ENCODE results near the gene SLC35F1.
A peak's percentile ranks its signal among the peaks of the same experiment; 100 is the strongest.

The SLC35F1 gene

DNA sequence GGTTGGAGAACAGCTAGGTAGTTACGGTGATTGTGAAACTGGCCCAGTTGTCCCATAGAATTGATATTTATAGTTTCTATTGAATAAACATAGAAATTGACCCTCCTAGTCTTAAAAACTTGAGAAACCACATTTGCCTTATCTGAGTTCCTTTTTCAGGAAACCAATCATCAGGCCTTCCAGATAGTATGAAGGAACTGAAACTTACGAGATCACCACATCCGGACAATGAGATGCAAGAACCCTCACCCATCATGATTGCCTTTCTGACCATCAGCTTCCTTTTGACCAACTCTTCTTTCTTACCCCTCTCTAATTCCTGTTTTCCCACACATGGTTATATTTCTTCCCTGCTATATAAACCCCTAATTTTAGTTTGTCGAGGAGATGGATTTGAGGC, 21.8 kb downstream of the SLC35F1 start:
- Histone ChIP-seq H3K9me3 (ENCODE audit: control insufficient read depth, insufficient read depth, low read depth, low read length) (no peaks in the 10 kb centered on the region), H3K4me3 (ENCODE audit: low read depth, low read length) (no peak overlapping the region), H3K36me3 (ENCODE audit: control insufficient read depth in 2 of 2, insufficient read depth in 1 of 2, low read length in 2 of 2) (no peaks in the 10 kb centered on the region), H3K4me1 (ENCODE audit: control insufficient read depth, insufficient read depth, low read length) (no peaks in the 10 kb centered on the region), H3K27ac (ENCODE audit: extremely low read depth, low read depth, low read length) (no peak overlapping the region)
- POLR2A ChIA-PET, result no interaction called here
- CTCF ChIA-PET, result no interaction called here
- TF ChIP-seq ZNF404 (tag by site-specific recombination; IDR thresholded peaks at IDR 0.05) (no peak), ZSCAN23 (tag by site-specific recombination; IDR thresholded peaks at IDR 0.05) (no peak), ZNF324 (tag by site-specific recombination; IDR thresholded peaks at IDR 0.05) (no peak), ZNF202 (tag by site-specific recombination; IDR thresholded peaks at IDR 0.05; ENCODE audit: borderline replicate concordance) (no peak), ZNF521 (tag by site-specific recombination; IDR thresholded peaks at IDR 0.05) (no peak), SETDB1 (IDR thresholded peaks at IDR 0.05; ENCODE audit: insufficient read length, low read length) (peak; percentile 87), ZNF157 (tag by site-specific recombination; IDR thresholded peaks at IDR 0.05) (no peak)

- Histone ChIP-seq H3K27ac (ENCODE audit: extremely low read depth, low read depth, low read length) (no peak overlapping the region), H3K4me1 (ENCODE audit: control insufficient read depth, insufficient read depth, low read length) (no peaks in the 10 kb centered on the region), H3K9me3 (ENCODE audit: control insufficient read depth, insufficient read depth, low read depth, low read length) (no peaks in the 10 kb centered on the region), H3K4me3 (ENCODE audit: low read depth, low read length) (no peak overlapping the region), H3K36me3 (ENCODE audit: control insufficient read depth in 2 of 2, insufficient read depth in 1 of 2, low read length in 2 of 2) (no peaks in the 10 kb centered on the region)
- CTCF ChIA-PET, result no interaction called here
- TF ChIP-seq ZNF10 (tag by site-specific recombination; IDR thresholded peaks at IDR 0.05) (peak; percentile 93), ZNF549 (tag by site-specific recombination; IDR thresholded peaks at IDR 0.05) (no peak)
- POLR2A ChIA-PET, result no interaction called here
Observed at GRCh38 chr6:117929501-117929900, 22.4 kb downstream of the SLC35F1 start.

GRCh38 chr6:117930645-117931044, 23.6 kb downstream of the SLC35F1 start:
- H3K27ac ChIP-seq (ENCODE audit: extremely low read depth, low read depth, low read length), result no peak overlapping the region
- H3K4me3 ChIP-seq (ENCODE audit: low read depth, low read length), result no peak overlapping the region
- no peaks in the 10 kb centered on the region for H3K4me1 ChIP-seq (ENCODE audit: control insufficient read depth, insufficient read depth, low read length)
- TF ChIP-seq ZNF558 (tag by site-specific recombination; IDR thresholded peaks at IDR 0.05), result no peak
- TF ChIP-seq SETDB1 (IDR thresholded peaks at IDR 0.05; ENCODE audit: insufficient read length, low read length), result peak; percentile 21
- CTCF ChIA-PET, result no interaction called here
- POLR2A ChIA-PET, result no interaction called here
- no peaks in the 10 kb centered on the region for H3K9me3 ChIP-seq (ENCODE audit: control insufficient read depth, insufficient read depth, low read depth, low read length)
- no peaks in the 10 kb centered on the region for H3K36me3 ChIP-seq (ENCODE audit: control insufficient read depth in 2 of 2, insufficient read depth in 1 of 2, low read length in 2 of 2)

DNA sequence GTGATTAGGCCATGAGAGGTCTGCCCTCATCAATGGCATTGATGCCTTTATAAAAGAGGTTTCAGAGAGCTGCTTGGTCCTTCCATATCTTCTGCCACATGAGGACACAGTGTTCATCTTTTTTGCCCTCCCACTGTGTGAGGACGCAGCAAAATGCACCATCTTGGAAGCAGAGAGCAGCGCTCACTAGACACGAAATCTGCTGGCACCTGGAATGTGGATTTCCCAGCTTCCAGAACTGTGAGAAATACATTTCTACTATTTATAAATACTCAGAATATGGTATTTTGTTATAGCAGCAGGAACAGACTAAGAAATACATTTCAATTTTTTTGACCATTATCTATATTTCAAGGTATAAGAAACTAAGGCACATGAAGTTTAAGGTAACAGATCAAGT, 24.9 kb downstream of the SLC35F1 start:
- CTCF ChIA-PET, result no interaction called here
- Histone ChIP-seq H3K27ac (ENCODE audit: extremely low read depth, low read depth, low read length) (no peak overlapping the region), H3K9me3 (ENCODE audit: control insufficient read depth, insufficient read depth, low read depth, low read length) (no peaks in the 10 kb centered on the region), H3K4me1 (ENCODE audit: control insufficient read depth, insufficient read depth, low read length) (no peaks in the 10 kb centered on the region), H3K36me3 (ENCODE audit: control insufficient read depth in 2 of 2, insufficient read depth in 1 of 2, low read length in 2 of 2) (no peaks in the 10 kb centered on the region), H3K4me3 (ENCODE audit: low read depth, low read length) (no peak overlapping the region)
- POLR2A ChIA-PET, result no interaction called here
- TF ChIP-seq IKZF3 (tag by site-specific recombination; IDR thresholded peaks at IDR 0.05) (no peak), SP2 (tag by site-specific recombination; IDR thresholded peaks at IDR 0.05) (no peak), ZFHX2 (tag by site-specific recombination; conservative IDR thresholded peaks at IDR 0.05) (no peak), ZNF670 (tag by site-specific recombination; IDR thresholded peaks at IDR 0.05; ENCODE audit: low read depth) (no peak), ZNF629 (tag by site-specific recombination; IDR thresholded peaks at IDR 0.05) (no peak), ZNF16 (tag by site-specific recombination; IDR thresholded peaks at IDR 0.05; ENCODE audit: low read depth) (no peak), ZBTB48 (tag by site-specific recombination; IDR thresholded peaks at IDR 0.05) (no peak), ZNF214 (tag by site-specific recombination; IDR thresholded peaks at IDR 0.05; ENCODE audit: borderline replicate concordance) (no peak), ZBTB1 (tag by site-specific recombination; IDR thresholded peaks at IDR 0.05) (no peak), ZNF785 (tag by site-specific recombination; IDR thresholded peaks at IDR 0.05) (no peak), ZNF148 (tag by site-specific recombination; IDR thresholded peaks at IDR 0.05; ENCODE audit: borderline replicate concordance) (no peak), ZSCAN5A (tag by site-specific recombination; IDR thresholded peaks at IDR 0.05) (no peak), ZNF660 (tag by site-specific recombination; IDR thresholded peaks at IDR 0.05) (no peak)
- TF ChIP-seq, protein P1, sequence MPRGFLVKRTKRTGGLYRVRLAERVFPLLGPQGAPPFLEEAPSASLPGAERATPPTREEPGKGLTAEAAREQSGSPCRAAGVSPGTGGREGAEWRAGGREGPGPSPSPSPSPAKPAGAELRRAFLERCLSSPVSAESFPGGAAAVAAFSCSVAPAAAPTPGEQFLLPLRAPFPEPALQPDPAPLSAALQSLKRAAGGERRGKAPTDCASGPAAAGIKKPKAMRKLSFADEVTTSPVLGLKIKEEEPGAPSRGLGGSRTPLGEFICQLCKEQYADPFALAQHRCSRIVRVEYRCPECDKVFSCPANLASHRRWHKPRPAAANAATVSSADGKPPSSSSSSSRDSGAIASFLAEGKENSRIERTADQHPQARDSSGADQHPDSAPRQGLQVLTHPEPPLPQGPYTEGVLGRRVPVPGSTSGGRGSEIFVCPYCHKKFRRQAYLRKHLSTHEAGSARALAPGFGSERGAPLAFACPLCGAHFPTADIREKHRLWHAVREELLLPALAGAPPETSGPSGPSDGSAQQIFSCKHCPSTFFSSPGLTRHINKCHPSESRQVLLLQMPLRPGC (tag by site-specific recombination; IDR thresholded peaks at IDR 0.05), result no peak
